GM12878 (cell line): Measurements from ENCODE around the gene FEV. TPM values are rescaled to one million over a fixed set of nuclear protein-coding genes. Genes with fewer than 3 reads are reported as not detected.

Experiments used
- ATAC-seq: fragments of 200-7000 bp; cut with Tn5 transposase; 3 replicates; pipeline ENCODE4 v1.9.1; 2020; ENCODE audit warnings: mild to moderate bottlenecking, moderate library complexity
- BruUV-seq: library from RNA; stranded (reverse); fragments of 400-500 nt; replicated peaks from 2 replicates; lab custom pipeline; 2021; lab: Mats Ljungman, UMichigan
- CTCF ChIA-PET: fragments of 300-600 bp; sonication (Branson Sonifier 250); formaldehyde crosslinking; extraction: SDS; loops from one replicate; lab custom pipeline; 2021; ENCODE audit warnings: inconsistent platforms; lab: Yijun Ruan, JAX
- POLR2A ChIA-PET: fragments of 350-600 bp; formaldehyde crosslinking; extraction: SDS; loops from one replicate; lab custom pipeline; 2021; ENCODE audit warnings: inconsistent platforms; lab: Charles Lee
- RAD21 ChIA-PET: fragments of 300-600 bp; sonication (Branson Sonifier 250); formaldehyde crosslinking; loops from one replicate; lab custom pipeline; 2023; ENCODE audit warnings: antibody characterized with exemption; ENCODE audit not compliant: unreplicated experiment; lab: Charles Lee
- SMC1A ChIA-PET: fragments of 300-600 bp; sonication (Branson Sonifier 250); formaldehyde crosslinking; loops from one replicate; lab custom pipeline; 2023; ENCODE audit not compliant: unreplicated experiment, uncharacterized antibody; lab: Charles Lee
- DNase-seq: peaks from one replicate; pipeline ENCODE4 v3.0.0-alpha.2; 2011; ENCODE audit warnings: low read depth, low spot score
- FAIRE-seq: peaks from 3 replicates; lab custom pipeline; 2011; peaks lifted over from hg19 to GRCh38; lab: Jason Lieb, UNC
- H2AFZ ChIP-seq: 2 replicates; pipeline ENCODE4 v1.6.0; 2011; ENCODE audit warnings: low read depth, low read length, control low read depth; ENCODE audit not compliant: control insufficient read depth
- H3K27ac ChIP-seq: 2 replicates; pipeline ENCODE4 v1.5.1; 2011; ENCODE audit warnings: control low read depth; ENCODE audit not compliant: control insufficient read depth, insufficient read depth
- H3K27me3 ChIP-seq, 2 experiments: replicated peaks in 1 of 2; 2 replicates each; pipeline versions ENCODE4 v1.6.0 to v1.6.1; 2011; ENCODE audit warnings: low read length in 1 of 2; ENCODE audit not compliant: control insufficient read depth in 2 of 2, insufficient read depth in 2 of 2
- H3K36me3 ChIP-seq, 2 experiments: 2 replicates each; pipeline ENCODE4 v1.5.1; 2011; ENCODE audit warnings: low read length in 1 of 2; ENCODE audit not compliant: control insufficient read depth in 2 of 2, insufficient read depth in 2 of 2
- H3K4me1 ChIP-seq: 2 replicates; pipeline ENCODE4 v1.6.1; 2011; ENCODE audit warnings: mild to moderate bottlenecking, low read length, moderate library complexity, mixed read lengths; ENCODE audit not compliant: control insufficient read depth, insufficient read depth
- H3K4me2 ChIP-seq: 2 replicates; pipeline ENCODE4 v1.6.0; 2011; ENCODE audit warnings: control low read depth; ENCODE audit not compliant: control insufficient read depth, insufficient read depth
- H3K4me3 ChIP-seq: fragments of 200-600 bp; sonication (generic); 2 replicates; pipeline ENCODE4 v1.5.1; 2016
- H3K79me2 ChIP-seq: 2 replicates; pipeline ENCODE4 v1.6.0; 2011; ENCODE audit warnings: low read length; ENCODE audit not compliant: control insufficient read depth, insufficient read depth
- H3K9ac ChIP-seq: 2 replicates; pipeline ENCODE4 v1.8.0; 2011; ENCODE audit warnings: low read length, control low read depth, mixed read lengths; ENCODE audit not compliant: control insufficient read depth, insufficient read depth
- H3K9me3 ChIP-seq: replicated peaks from 3 replicates; pipeline ENCODE4 v1.5.1; 2011; ENCODE audit warnings: mild to moderate bottlenecking, low read length; ENCODE audit not compliant: control insufficient read depth, insufficient read depth
- H4K20me1 ChIP-seq: 2 replicates; pipeline ENCODE4 v1.6.0; 2011; ENCODE audit not compliant: control insufficient read depth, insufficient read depth
- CBFB ChIP-seq: IDR thresholded peaks from 2 replicates; pipeline ENCODE4 v1.6.1; 2016; ENCODE audit warnings: antibody characterized with exemption, low read depth
- EED ChIP-seq: sonication (generic); IDR thresholded peaks from 2 replicates; pipeline ENCODE4 v1.6.1; 2016; ENCODE audit warnings: antibody characterized with exemption, low read depth
- EZH2 ChIP-seq: IDR thresholded peaks from 2 replicates; pipeline ENCODE4 v1.6.1; 2012; ENCODE audit warnings: low read depth, mild to moderate bottlenecking, control low read depth, inconsistent platforms, low read length, borderline replicate concordance; ENCODE audit not compliant: control insufficient read depth
- HDAC2 ChIP-seq: fragments of 200-600 bp; sonication (generic); IDR thresholded peaks from 2 replicates; pipeline ENCODE4 v1.6.1; 2017
- MTA3 ChIP-seq: IDR thresholded peaks from 2 replicates; pipeline ENCODE4 v1.6.1; 2012; ENCODE audit warnings: low read length, inconsistent platforms, borderline replicate concordance
- MXI1 ChIP-seq: fragments of 150-350 bp; IDR thresholded peaks from 2 replicates; pipeline ENCODE4 v1.6.1; 2011; ENCODE audit warnings: low read depth, mild to moderate bottlenecking, inconsistent platforms, low read length, improper control_type of control experiment
- SMAD1 ChIP-seq: fragments of 450-650 bp; IDR thresholded peaks from 2 replicates; pipeline ENCODE4 v1.6.1; 2018; ENCODE audit warnings: mild to moderate bottlenecking, low read depth; ENCODE audit not compliant: partially characterized antibody
- SMC3 ChIP-seq: IDR thresholded peaks from 2 replicates; pipeline ENCODE4 v1.6.1; 2011; ENCODE audit warnings: low read length, improper control_type of control experiment, borderline replicate concordance
- SPI1 ChIP-seq: IDR thresholded peaks from 2 replicates; pipeline ENCODE4 v1.6.1; 2011; ENCODE audit warnings: low read depth, mild to moderate bottlenecking, low read length, moderate library complexity, borderline replicate concordance; ENCODE audit not compliant: insufficient read depth
- ZNF24 ChIP-seq: fragments of 450-650 bp; IDR thresholded peaks from 2 replicates; pipeline ENCODE4 v1.6.1; 2017; ENCODE audit warnings: antibody characterized with exemption, mild to moderate bottlenecking
- ZNF384 ChIP-seq: IDR thresholded peaks from 2 replicates; pipeline ENCODE4 v1.6.1; 2012; ENCODE audit warnings: low read depth, mild to moderate bottlenecking, low read length, improper control_type of control experiment, borderline replicate concordance
- ZZZ3 ChIP-seq: IDR thresholded peaks from 2 replicates; pipeline ENCODE4 v1.6.1; 2011; ENCODE audit warnings: low read depth; ENCODE audit not compliant: control insufficient read depth, insufficient read length
- WGBS: methylation state at CpG from one replicate; pipeline ENCODE4 v1.1.6; 2016; ENCODE audit warnings: low lambda C conversion rate; ENCODE audit not compliant: insufficient replicate concordance, insufficient coverage; ENCODE audit errors: missing lambda C conversion rate; 5-methylcytosine and 5-hydroxymethylcytosine counted together
- in situ Hi-C: fragments of 300-500 bp; cut with MboI; formaldehyde crosslinking; loops from 9 replicates; pipeline ENCODE4 v1.14.3; 2018; ENCODE audit warnings: mixed read lengths
- intact Hi-C: fragments of 100-400 bp; cut with micrococcal nuclease; formaldehyde crosslinking; loops from one replicate; pipeline ENCODE4 v1.14.2; 2022; ENCODE audit not compliant: unreplicated experiment
- polyA plus RNA-seq, 11 experiments: library from polyadenylated mRNA; depleted of rRNA in 4 of 11; unstranded in 6 of 11; stranded (reverse) in 5 of 11; fragments of >200 nt; fragmentation: Nextera tagmentation in 4 of 11; fragmentation: Illumina TruSeq in 1 of 11; extraction: Ambion mirVana in 4 of 11; extraction: Trizol in 1 of 11; gene quantifications; 1 replicate in 1 of 11; 2 replicates in 10 of 11; pipeline versions ENCODE4 v1.2.1 to v1.2.3, GENCODE V29; 2011 to 2016; ENCODE audit warnings: inconsistent platforms in 2 of 11, missing spikeins in 2 of 11, low read depth in 1 of 11
- total RNA-seq, 4 experiments: library from RNA; depleted of rRNA in 3 of 4; stranded (reverse); fragments of >200 nt in 3 of 4; fragmentation: Illumina TruSeq in 1 of 4; extraction: Trizol in 1 of 4; gene quantifications; 2 replicates each; pipeline versions ENCODE4 v1.2.1 to v1.2.3, GENCODE V29; 2013 to 2021
- TF ChIP-seq, protein P1 (sequence below): IDR thresholded peaks from 2 replicates; pipeline ENCODE4 v1.6.1; 2012; ENCODE audit warnings: low read length, inconsistent platforms
- TF ChIP-seq, protein P2 (sequence below): IDR thresholded peaks from 2 replicates; pipeline ENCODE4 v1.6.1; 2012; ENCODE audit warnings: low read depth, low read length, improper control_type of control experiment
- TF ChIP-seq, protein P3 (sequence below): IDR thresholded peaks from 2 replicates; pipeline ENCODE4 v1.6.1; 2011; ENCODE audit warnings: mild to moderate bottlenecking, low read depth, low read length, moderate library complexity; ENCODE audit not compliant: insufficient replicate concordance
- TF ChIP-seq, protein P4 (sequence below): fragments of 150-350 bp; IDR thresholded peaks from 2 replicates; pipeline ENCODE4 v1.6.1; 2014; ENCODE audit warnings: mild to moderate bottlenecking, low read depth, low read length

Gene FEV
- total and polyA plus RNA-seq, 10 of the 15 experiments (the other 5 are each of a cell fraction or from before 2014, with no cell fraction given): not detected

DNA sequence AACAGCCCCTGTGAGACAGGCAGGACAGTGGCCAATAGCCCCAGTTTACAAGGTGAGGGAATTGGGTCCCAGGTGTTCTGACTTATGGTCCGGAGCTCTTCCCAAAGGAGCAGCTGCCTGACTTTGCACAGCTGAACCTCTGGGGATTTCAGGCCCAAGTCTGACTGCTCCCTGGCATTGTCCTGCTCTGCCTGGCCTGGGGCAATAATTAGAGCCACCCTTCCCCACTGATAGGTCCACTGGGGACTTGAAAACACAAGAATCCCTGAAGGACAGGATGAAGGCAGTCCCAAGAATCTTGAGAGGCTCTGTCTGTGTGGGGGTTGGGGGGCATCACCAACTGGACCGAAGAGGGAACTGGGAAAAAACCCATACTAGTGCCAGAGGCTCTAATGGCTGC is 3.7 kb upstream of the FEV start:
- Histone ChIP-seq H3K4me3 (no peak overlapping the region), H4K20me1 (peaks cover 3% of the 10 kb centered on the region), H3K9me3 (no peaks in the 10 kb centered on the region), H3K9ac (no peak overlapping the region), H3K36me3 (no peaks in the 10 kb centered on the region), H3K27me3 (peaks cover 27 to 29% of the 10 kb centered on the region in 2 experiments), H3K79me2 (no peaks in the 10 kb centered on the region), H3K27ac (no peak overlapping the region), H3K4me2 (no peak overlapping the region), H3K4me1 (no peaks in the 10 kb centered on the region), H2AFZ (no peak overlapping the region)
- CTCF ChIA-PET: no interaction called here
- WGBS: 17% methylated on average over 2 of the region's 2 CpGs
- intact Hi-C loops (no loop called here), in situ Hi-C loops (no loop called here)
- POLR2A ChIA-PET: no interaction called here
- FAIRE-seq (no peak), DNase-seq (no peak), ATAC-seq (no peak)
- RAD21 ChIA-PET: interaction anchor here (0.6 to 1.1 kb wide), 2 partner anchors 93 to 113 kb away, joined by 3 to 4 read pairs; no protein-coding TSS in a partner anchor
- BruUV-seq: no TSS peak
- no peak for TF ChIP-seq SMAD1
- no peak for TF ChIP-seq ZNF24
- TF ChIP-seq SMC3: no peak
- TF ChIP-seq CBFB: no peak
- TF ChIP-seq, protein P1, sequence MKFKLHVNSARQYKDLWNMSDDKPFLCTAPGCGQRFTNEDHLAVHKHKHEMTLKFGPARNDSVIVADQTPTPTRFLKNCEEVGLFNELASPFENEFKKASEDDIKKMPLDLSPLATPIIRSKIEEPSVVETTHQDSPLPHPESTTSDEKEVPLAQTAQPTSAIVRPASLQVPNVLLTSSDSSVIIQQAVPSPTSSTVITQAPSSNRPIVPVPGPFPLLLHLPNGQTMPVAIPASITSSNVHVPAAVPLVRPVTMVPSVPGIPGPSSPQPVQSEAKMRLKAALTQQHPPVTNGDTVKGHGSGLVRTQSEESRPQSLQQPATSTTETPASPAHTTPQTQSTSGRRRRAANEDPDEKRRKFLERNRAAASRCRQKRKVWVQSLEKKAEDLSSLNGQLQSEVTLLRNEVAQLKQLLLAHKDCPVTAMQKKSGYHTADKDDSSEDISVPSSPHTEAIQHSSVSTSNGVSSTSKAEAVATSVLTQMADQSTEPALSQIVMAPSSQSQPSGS: no peak
- no peak for TF ChIP-seq EED
- no peak for TF ChIP-seq MXI1
- TF ChIP-seq, protein P2, sequence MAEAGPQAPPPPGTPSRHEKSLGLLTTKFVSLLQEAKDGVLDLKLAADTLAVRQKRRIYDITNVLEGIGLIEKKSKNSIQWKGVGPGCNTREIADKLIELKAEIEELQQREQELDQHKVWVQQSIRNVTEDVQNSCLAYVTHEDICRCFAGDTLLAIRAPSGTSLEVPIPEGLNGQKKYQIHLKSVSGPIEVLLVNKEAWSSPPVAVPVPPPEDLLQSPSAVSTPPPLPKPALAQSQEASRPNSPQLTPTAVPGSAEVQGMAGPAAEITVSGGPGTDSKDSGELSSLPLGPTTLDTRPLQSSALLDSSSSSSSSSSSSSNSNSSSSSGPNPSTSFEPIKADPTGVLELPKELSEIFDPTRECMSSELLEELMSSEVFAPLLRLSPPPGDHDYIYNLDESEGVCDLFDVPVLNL: no peak
- TF ChIP-seq ZNF384: no peak
- TF ChIP-seq EZH2: no peak
- TF ChIP-seq MTA3: no peak
- TF ChIP-seq ZZZ3: no peak
- no peak for TF ChIP-seq SPI1
- TF ChIP-seq, protein P3, sequence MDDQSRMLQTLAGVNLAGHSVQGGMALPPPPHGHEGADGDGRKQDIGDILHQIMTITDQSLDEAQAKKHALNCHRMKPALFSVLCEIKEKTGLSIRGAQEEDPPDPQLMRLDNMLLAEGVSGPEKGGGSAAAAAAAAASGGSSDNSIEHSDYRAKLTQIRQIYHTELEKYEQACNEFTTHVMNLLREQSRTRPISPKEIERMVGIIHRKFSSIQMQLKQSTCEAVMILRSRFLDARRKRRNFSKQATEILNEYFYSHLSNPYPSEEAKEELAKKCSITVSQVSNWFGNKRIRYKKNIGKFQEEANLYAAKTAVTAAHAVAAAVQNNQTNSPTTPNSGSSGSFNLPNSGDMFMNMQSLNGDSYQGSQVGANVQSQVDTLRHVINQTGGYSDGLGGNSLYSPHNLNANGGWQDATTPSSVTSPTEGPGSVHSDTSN: no peak
- TF ChIP-seq HDAC2: no peak
- TF ChIP-seq, protein P4, sequence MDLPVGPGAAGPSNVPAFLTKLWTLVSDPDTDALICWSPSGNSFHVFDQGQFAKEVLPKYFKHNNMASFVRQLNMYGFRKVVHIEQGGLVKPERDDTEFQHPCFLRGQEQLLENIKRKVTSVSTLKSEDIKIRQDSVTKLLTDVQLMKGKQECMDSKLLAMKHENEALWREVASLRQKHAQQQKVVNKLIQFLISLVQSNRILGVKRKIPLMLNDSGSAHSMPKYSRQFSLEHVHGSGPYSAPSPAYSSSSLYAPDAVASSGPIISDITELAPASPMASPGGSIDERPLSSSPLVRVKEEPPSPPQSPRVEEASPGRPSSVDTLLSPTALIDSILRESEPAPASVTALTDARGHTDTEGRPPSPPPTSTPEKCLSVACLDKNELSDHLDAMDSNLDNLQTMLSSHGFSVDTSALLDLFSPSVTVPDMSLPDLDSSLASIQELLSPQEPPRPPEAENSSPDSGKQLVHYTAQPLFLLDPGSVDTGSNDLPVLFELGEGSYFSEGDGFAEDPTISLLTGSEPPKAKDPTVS: no peak
- SMC1A ChIA-PET: no interaction called here
